Stimulated activated CD8-positive, alpha-beta memory T cell treated with anti-CD3 and anti-CD28 coated beads, Interleukin-7, amount 100 ng/mL, for 1 hour (primary cell): Measurements from ENCODE around the gene UBE2Q1.

Experiments
- DNase-seq, 2 donors: peaks; one replicate each; pipeline ENCODE4 v3.0.0-alpha.2; 2020; ENCODE audit warnings: low read depth in 2 of 2

Gene UBE2Q1

GRCh38 chr1:154577346-154578057, 19.0 kb upstream of the UBE2Q1 start:
- DNase-seq = no peak

GRCh38 chr1:154575951-154576566, 17.6 kb upstream of the UBE2Q1 start:
- DNase-seq = no peak

GRCh38 chr1:154575147-154575927, 16.9 kb upstream of the UBE2Q1 start:
- no peak for DNase-seq

- DNase-seq = no peak
These were observed 16.3 kb upstream of the UBE2Q1 start for GRCh38 chr1:154574716-154575115.

GRCh38 chr1:154573168-154573510, 14.7 kb upstream of the UBE2Q1 start:
- no peak for DNase-seq

GRCh38 chr1:154572468-154573167, 14.2 kb upstream of the UBE2Q1 start:
- DNase-seq = no peak

GRCh38 chr1:154571964-154572288, 13.5 kb upstream of the UBE2Q1 start:
- DNase-seq = no peak

GRCh38 chr1:154571244-154571963, 12.9 kb upstream of the UBE2Q1 start:
- no peak for DNase-seq

GRCh38 chr1:154568157-154568815, 9.8 kb upstream of the UBE2Q1 start:
- no peak for DNase-seq

- DNase-seq = peak; percentile 41 to 44
These were observed 9.1 kb upstream of the UBE2Q1 start, which contains the start of gene CHRNB2 for GRCh38 chr1:154567386-154568156. Gene CHRNB2, plus strand, starts transcription at chr1:154567778. Its CDS starts 267 bp downstream, at chr1:154568045.

- no peak for DNase-seq
These were observed 7.4 kb upstream of the UBE2Q1 start for GRCh38 chr1:154565876-154566275.

- peak; percentile 53 to 62 for DNase-seq
These were observed 1.1 kb upstream of the UBE2Q1 start for GRCh38 chr1:154559466-154560044.

GRCh38 chr1:154558720-154559465, 431 bp upstream of the UBE2Q1 start:
- peak; percentile 99 for DNase-seq

GRCh38 chr1:154557248-154557938, 1.1 kb downstream of the UBE2Q1 start:
- no peak for DNase-seq

GRCh38 chr1:154556422-154556821, 2.0 kb downstream of the UBE2Q1 start:
- no peak for DNase-seq

GRCh38 chr1:154553056-154554030, 5.1 kb downstream of the UBE2Q1 start:
- no peak for DNase-seq

- DNase-seq = no peak
These were observed 6.4 kb downstream of the UBE2Q1 start for GRCh38 chr1:154552036-154552435.
